Calu3 (cell line): ENCODE results near the gene CALN1. TPM values are rescaled to one million over a fixed set of nuclear protein-coding genes. Genes with fewer than 3 reads are reported as not detected.
"Not testable (repeated sequence)": the region's sequence is repeated elsewhere in the genome, so short reads cannot be mapped to it uniquely, and the experiment has no call there.

Experiments used
- Bru-seq: library from RNA; stranded (reverse); fragments of 400-500 nt; gene quantifications from one replicate; lab custom pipeline; 2021; lab: Mats Ljungman, UMichigan
- BruChase-seq, 2 experiments: library from RNA; stranded (reverse); fragments of 400-500 nt; gene quantifications; one replicate each; lab custom pipeline; 2021; lab: Mats Ljungman, UMichigan
- BruUV-seq: library from RNA; stranded (reverse); fragments of 400-500 nt; replicated peaks from 2 replicates; lab custom pipeline; 2021; lab: Mats Ljungman, UMichigan
- CTCF ChIA-PET: fragments of 300-600 bp; sonication (Branson Sonifier 250); formaldehyde crosslinking; loops from one replicate; lab custom pipeline; 2022; ENCODE audit warnings: antibody characterized with exemption; lab: Charles Lee
- DNase-seq: peaks from one replicate; pipeline ENCODE4 v3.0.0; 2022
- H3K27ac Mint-ChIP-seq: one replicate; pipeline ENCODE4 v1.8.0; 2022; ENCODE audit warnings: mixed read lengths; ENCODE audit not compliant: unreplicated experiment
- H3K27me3 Mint-ChIP-seq: one replicate; pipeline ENCODE4 v1.8.0; 2022; ENCODE audit warnings: mixed read lengths; ENCODE audit not compliant: unreplicated experiment
- H3K36me3 Mint-ChIP-seq: one replicate; pipeline ENCODE4 v1.8.0; 2022; ENCODE audit warnings: mild to moderate bottlenecking, moderate library complexity, mixed read lengths; ENCODE audit not compliant: insufficient read depth, unreplicated experiment
- H3K4me1 Mint-ChIP-seq: one replicate; pipeline ENCODE4 v1.8.0; 2022; ENCODE audit warnings: mild to moderate bottlenecking, low read depth, mixed read lengths; ENCODE audit not compliant: unreplicated experiment
- H3K4me3 Mint-ChIP-seq: one replicate; pipeline ENCODE4 v1.8.0; 2022; ENCODE audit warnings: mild to moderate bottlenecking, low read depth, moderate library complexity, mixed read lengths; ENCODE audit not compliant: unreplicated experiment
- H3K9me3 Mint-ChIP-seq: one replicate; pipeline ENCODE4 v1.8.0; 2022; ENCODE audit warnings: low read depth, mixed read lengths; ENCODE audit not compliant: unreplicated experiment
- CTCF ChIP-seq: fragments of 200-600 bp; IDR thresholded peaks from one replicate; pipeline ENCODE4 v1.8.0; 2022; ENCODE audit warnings: antibody characterized with exemption; ENCODE audit not compliant: unreplicated experiment
- intact Hi-C: fragments of 100-400 bp; cut with micrococcal nuclease; formaldehyde crosslinking; loops from one replicate; pipeline ENCODE4 v1.10.0; 2022; ENCODE audit not compliant: unreplicated experiment
- long read RNA-seq: library from polyadenylated mRNA; stranded (forward); transcript quantifications from one replicate; pipeline ENCODE4 v2.0.0, GENCODE V29; 2022
- total RNA-seq: library from RNA; stranded (reverse); gene quantifications from 2 replicates; pipeline ENCODE4 v1.2.3, GENCODE V29; 2022

CALN1 gene
- total RNA-seq: not detected in 2 replicates
- percentile 5 among the genes with signal in this experiment for Bru-seq, nascent RNA
- percentile 8 among the genes with signal in this experiment for BruChase-seq, experiment 1, labeled RNA remaining after a 6-hour chase
- percentile 8 among the genes with signal in this experiment for BruChase-seq, experiment 2, labeled RNA remaining after a 2-hour chase
- long read RNA-seq: 0 reads

GRCh38 chr7:72412121-72412618 is at the start of gene CALN1:
Gene CALN1 (minus strand): TSS chr7:72412338.
- H3K9me3 Mint-ChIP-seq, H3K27ac Mint-ChIP-seq, BruUV-seq, H3K27me3 Mint-ChIP-seq, H3K4me3 Mint-ChIP-seq, intact Hi-C loops, H3K36me3 Mint-ChIP-seq, DNase-seq, H3K4me1 Mint-ChIP-seq: not testable (repeated sequence)
- CTCF ChIA-PET: interaction anchor here (0.6 kb wide), 1 partner anchor 542 kb away, joined by 5 read pairs; no protein-coding TSS in a partner anchor

- no peak for TF ChIP-seq CTCF
- CTCF ChIA-PET: no interaction called here
- peaks cover 2% of the 10 kb centered on the region for H3K27me3 Mint-ChIP-seq
- no peak overlapping the region for H3K4me3 Mint-ChIP-seq
- H3K36me3 Mint-ChIP-seq: no peaks in the 10 kb centered on the region
- intact Hi-C loops: no loop called here
- no peak for DNase-seq
- no TSS peak for BruUV-seq
- no peak overlapping the region for H3K27ac Mint-ChIP-seq
- H3K9me3 Mint-ChIP-seq: peaks cover 2% of the 10 kb centered on the region
- H3K4me1 Mint-ChIP-seq: no peaks in the 10 kb centered on the region
Observed at GRCh38 chr7:72453471-72453870, 41.3 kb upstream of the CALN1 start.

- intact Hi-C loops: no loop called here
- Mint-ChIP-seq H3K27ac (no peak overlapping the region), H3K27me3 (peaks cover 40% of the 10 kb centered on the region), H3K9me3 (peaks cover 2% of the 10 kb centered on the region), H3K4me1 (no peaks in the 10 kb centered on the region), H3K36me3 (no peaks in the 10 kb centered on the region), H3K4me3 (no peak overlapping the region)
- CTCF ChIA-PET: no interaction called here
- no peak for DNase-seq
- TF ChIP-seq CTCF: no peak
- no TSS peak for BruUV-seq
Observed at GRCh38 chr7:72447465-72448204, 35.5 kb upstream of the CALN1 start.

GRCh38 chr7:72446591-72447462 is 34.7 kb upstream of the CALN1 start:
- no peaks in the 10 kb centered on the region for H3K9me3 Mint-ChIP-seq
- H3K27me3 Mint-ChIP-seq: peaks cover 47% of the 10 kb centered on the region
- H3K4me1 Mint-ChIP-seq: no peaks in the 10 kb centered on the region
- no peak overlapping the region for H3K4me3 Mint-ChIP-seq
- no peaks in the 10 kb centered on the region for H3K36me3 Mint-ChIP-seq
- no peak for TF ChIP-seq CTCF
- no peak overlapping the region for H3K27ac Mint-ChIP-seq
- intact Hi-C loops: no loop called here
- no TSS peak for BruUV-seq
- DNase-seq: no peak
- CTCF ChIA-PET: no interaction called here
